ENCODE data around the gene CEBPZOS. TPM values are rescaled to one million over a fixed set of nuclear protein-coding genes. Genes with fewer than 3 reads are reported as not detected.

CEBPZOS gene
- total RNA-seq, 4 donors from 2014 or later, result 21.0 to 34.2 (median 29.3) TPM

DNA sequence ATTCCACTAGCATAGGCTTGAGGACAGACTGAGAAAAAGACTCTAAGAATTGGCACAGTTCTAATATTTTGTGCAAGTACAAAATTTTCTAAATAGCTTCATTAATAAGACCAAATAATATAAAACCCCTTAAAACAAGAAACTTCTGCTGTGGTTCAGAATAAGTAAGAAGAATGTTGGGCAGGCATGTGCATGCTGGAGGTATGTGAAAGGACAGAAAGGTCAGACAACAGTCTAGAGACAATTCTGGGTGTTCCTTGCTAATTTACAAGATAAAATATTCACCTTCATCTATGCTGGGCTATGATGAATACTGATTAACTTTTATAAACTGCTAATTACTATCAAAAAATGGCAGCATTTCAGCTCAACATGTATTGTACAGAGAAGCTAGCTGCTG is 14.9 kb downstream of the CEBPZOS start:
- no peak overlapping the region for H3K4me3 ChIP-seq (replicated peaks in 1 of 3)
- H3K4me1 ChIP-seq, result no peaks in the 10 kb centered on the region
- intact Hi-C loops (cut with DNase I), result no loop called here
- peaks cover 25 to 51% of the 10 kb centered on the region in 2 donors for H3K36me3 ChIP-seq
- H3K27me3 ChIP-seq, result no peaks in the 10 kb centered on the region
- no peak overlapping the region for H3K27ac ChIP-seq
- DNase-seq, result no peak
- TF ChIP-seq, protein P1, sequence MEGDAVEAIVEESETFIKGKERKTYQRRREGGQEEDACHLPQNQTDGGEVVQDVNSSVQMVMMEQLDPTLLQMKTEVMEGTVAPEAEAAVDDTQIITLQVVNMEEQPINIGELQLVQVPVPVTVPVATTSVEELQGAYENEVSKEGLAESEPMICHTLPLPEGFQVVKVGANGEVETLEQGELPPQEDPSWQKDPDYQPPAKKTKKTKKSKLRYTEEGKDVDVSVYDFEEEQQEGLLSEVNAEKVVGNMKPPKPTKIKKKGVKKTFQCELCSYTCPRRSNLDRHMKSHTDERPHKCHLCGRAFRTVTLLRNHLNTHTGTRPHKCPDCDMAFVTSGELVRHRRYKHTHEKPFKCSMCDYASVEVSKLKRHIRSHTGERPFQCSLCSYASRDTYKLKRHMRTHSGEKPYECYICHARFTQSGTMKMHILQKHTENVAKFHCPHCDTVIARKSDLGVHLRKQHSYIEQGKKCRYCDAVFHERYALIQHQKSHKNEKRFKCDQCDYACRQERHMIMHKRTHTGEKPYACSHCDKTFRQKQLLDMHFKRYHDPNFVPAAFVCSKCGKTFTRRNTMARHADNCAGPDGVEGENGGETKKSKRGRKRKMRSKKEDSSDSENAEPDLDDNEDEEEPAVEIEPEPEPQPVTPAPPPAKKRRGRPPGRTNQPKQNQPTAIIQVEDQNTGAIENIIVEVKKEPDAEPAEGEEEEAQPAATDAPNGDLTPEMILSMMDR (IDR thresholded peaks at IDR 0.05), result no peak
- no peak for TF ChIP-seq POLR2A (IDR thresholded peaks at IDR 0.05)
- H3K9me3 ChIP-seq, result no peaks in the 10 kb centered on the region

DNA sequence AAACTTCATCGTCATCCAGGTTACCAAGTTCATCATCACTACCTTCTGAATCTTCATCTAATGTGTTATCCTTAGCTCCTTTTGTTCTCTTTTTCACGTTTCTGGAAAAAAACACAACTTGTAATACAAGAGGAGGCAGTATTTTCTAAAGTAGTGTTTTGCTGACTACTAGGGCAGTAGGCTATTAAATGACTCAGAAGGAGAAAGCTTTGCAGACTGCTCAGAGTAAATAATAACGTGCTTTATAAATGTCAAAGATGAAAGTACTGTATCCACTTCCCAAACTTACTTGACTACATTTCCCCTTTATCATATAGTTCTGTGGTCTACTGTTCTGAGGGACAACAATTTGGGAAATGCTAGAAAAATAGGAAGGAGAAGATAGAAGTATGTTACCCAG is 15.6 kb downstream of the CEBPZOS start:
- no peak overlapping the region for H3K4me3 ChIP-seq (replicated peaks in 1 of 3)
- no peak overlapping the region for H3K27ac ChIP-seq
- TF ChIP-seq, protein P1 (IDR thresholded peaks at IDR 0.05), result no peak
- no peak for TF ChIP-seq POLR2A (IDR thresholded peaks at IDR 0.05)
- intact Hi-C loops (cut with DNase I), result no loop called here
- H3K36me3 ChIP-seq, result peaks cover 18 to 44% of the 10 kb centered on the region in 2 donors
- H3K4me1 ChIP-seq, result no peaks in the 10 kb centered on the region
- WGBS, 2 donors, result 88 to 91% methylated on average over 3 of the region's 3 CpGs
- H3K27me3 ChIP-seq, result no peaks in the 10 kb centered on the region
- H3K9me3 ChIP-seq, result no peaks in the 10 kb centered on the region
- no peak for DNase-seq

DNA sequence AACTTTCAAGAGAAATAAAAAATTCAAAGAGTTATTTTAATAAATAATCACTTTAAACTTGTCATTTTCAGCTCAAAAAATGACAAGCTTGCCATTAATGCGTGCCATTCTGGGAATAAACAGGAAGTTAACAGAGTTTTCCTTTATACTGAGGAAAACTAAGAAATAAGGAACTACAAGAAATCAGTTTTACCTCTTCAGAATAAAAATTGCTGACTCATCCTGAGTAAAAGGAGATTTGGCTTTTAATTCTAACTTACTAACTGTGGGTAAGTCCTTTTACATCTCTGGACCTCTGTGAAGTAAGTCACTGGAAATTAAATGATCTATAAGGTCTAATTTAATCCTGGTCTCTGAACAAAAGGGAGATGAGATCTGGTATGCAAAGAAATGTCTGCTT is 19.0 kb downstream of the CEBPZOS start:
- Histone ChIP-seq H3K4me3 (replicated peaks in 1 of 3) (no peak overlapping the region), H3K27me3 (no peaks in the 10 kb centered on the region), H3K36me3 (peaks cover 9 to 24% of the 10 kb centered on the region in 2 donors), H3K4me1 (no peaks in the 10 kb centered on the region), H3K27ac (peak overlapping the region in 2 of 3 donors; percentile 37 to 46), H3K9me3 (no peaks in the 10 kb centered on the region)
- TF ChIP-seq, protein P1 (IDR thresholded peaks at IDR 0.05), result no peak
- TF ChIP-seq POLR2A (IDR thresholded peaks at IDR 0.05), result no peak
- DNase-seq, result no peak
- intact Hi-C loops (cut with DNase I), result no loop called here
- WGBS, 2 donors, result 84 to 89% methylated on average over 1 of the region's 1 CpG

DNA sequence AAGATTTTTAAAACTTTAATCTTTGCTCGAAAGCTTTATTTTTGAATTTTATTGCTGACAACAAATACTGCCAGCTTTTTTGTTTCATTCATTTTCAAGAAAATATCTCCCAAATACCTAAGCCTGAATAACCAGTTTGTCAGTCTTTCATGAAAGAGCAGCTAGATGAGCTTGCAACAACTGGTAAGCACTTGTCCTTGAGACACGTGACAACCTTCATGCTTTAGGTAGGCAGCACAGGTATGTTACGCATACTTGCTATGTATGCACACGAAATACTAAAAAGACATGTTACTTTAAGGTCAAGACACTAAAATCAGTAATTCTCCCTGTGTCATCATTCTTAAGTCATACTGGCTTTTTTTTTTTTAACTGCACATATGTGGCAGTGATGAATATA is 22.8 kb downstream of the CEBPZOS start:
- Histone ChIP-seq H3K27ac (no peak overlapping the region), H3K9me3 (no peaks in the 10 kb centered on the region), H3K36me3 (peaks cover 17 to 25% of the 10 kb centered on the region in 2 donors), H3K4me1 (no peaks in the 10 kb centered on the region), H3K27me3 (no peaks in the 10 kb centered on the region), H3K4me3 (replicated peaks in 1 of 3) (no peak overlapping the region)
- WGBS, 2 donors, result 87 to 92% methylated on average over 4 of the region's 4 CpGs
- TF ChIP-seq POLR2A (IDR thresholded peaks at IDR 0.05), result no peak
- TF ChIP-seq, protein P1 (IDR thresholded peaks at IDR 0.05), result no peak
- intact Hi-C loops (cut with DNase I), result no loop called here
- no peak for DNase-seq

DNA sequence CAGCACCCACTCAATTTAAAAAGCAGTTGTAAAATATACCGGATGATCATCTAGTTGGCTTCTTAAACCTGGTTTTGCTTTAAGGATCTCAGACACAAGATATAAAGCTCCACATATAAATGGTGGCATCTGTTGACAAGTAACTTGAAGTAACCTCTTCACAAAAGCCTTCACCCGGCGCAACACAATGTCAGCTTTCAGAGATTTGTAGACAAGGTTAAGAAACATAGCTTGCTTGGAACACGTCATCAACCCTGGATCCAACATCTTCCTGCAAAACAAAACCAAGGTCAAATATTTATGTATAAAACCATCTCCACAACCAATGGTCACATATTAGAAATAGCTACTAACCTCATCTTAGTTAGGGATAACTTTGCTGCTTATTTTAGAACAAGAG is 26.8 kb downstream of the CEBPZOS start:
- TF ChIP-seq, protein P1 (IDR thresholded peaks at IDR 0.05), result no peak
- no peak for TF ChIP-seq POLR2A (IDR thresholded peaks at IDR 0.05)
- DNase-seq, result no peak
- Histone ChIP-seq H3K9me3 (no peaks in the 10 kb centered on the region), H3K36me3 (peaks cover 27 to 31% of the 10 kb centered on the region in 2 donors), H3K27ac (no peak overlapping the region), H3K4me1 (no peaks in the 10 kb centered on the region), H3K4me3 (replicated peaks in 1 of 3) (no peak overlapping the region), H3K27me3 (no peaks in the 10 kb centered on the region)
- intact Hi-C loops (cut with DNase I), result no loop called here
- 97 to 98% methylated on average over 4 of the region's 4 CpGs for WGBS, 2 donors
